NCI-H774 (cell line): ENCODE results near the gene RRP9.
"Not testable (repeated sequence)": the region's sequence is repeated elsewhere in the genome, so short reads cannot be mapped to it uniquely, and the experiment has no call there.

ENCODE experiments used
- DNase-seq: peaks from one replicate; lab custom pipeline; 2025; lab: John Stamatoyannopoulos, UW

The RRP9 gene

GRCh38 chr3:51938780-51939425 lies 2.8 kb downstream of the RRP9 start:
- no peak for DNase-seq

DNA sequence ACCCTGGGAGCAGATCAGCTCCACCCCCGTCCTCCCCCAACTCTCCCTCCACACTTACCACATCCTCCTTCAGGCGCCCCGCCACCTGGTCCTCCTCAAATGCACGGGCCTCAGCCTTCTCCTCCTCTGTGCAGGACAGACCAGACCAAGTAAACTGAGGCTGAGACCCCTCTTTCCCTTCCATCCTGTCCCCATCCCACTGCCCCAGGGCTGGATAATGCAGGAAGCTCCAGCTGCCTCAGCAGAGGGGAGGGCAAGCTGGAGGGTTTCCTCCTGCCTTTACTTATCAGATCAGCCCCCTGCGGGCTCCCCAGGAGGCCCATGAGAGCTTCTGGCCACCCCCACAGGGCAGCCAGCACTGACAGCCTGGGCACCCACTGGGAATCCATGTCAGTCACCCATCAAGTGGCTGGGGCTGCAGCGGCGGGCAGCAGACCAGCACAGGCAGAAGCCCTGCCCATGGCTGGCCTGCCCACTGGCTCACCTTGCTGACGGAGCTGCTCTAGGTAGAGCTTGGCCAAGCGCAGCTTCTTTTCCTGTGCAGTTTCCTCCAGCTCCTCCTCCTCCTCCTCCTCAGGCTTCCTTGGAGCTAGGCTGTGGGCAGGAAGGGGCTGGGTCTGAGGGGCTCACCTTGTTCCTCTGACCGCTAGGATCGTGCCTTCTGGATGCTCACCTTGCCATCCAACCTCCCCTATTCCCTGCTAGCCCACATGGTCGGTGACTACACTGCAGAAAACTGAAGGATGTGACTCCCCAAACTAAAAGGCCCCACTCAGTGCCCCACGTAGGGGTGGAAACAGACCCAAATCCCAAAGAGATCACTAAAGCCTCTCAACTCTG lies 3.9 kb downstream of the RRP9 start:
- no peak for DNase-seq

- no peak for DNase-seq
Observed at GRCh38 chr3:51937014-51937413, 4.7 kb downstream of the RRP9 start.

DNA sequence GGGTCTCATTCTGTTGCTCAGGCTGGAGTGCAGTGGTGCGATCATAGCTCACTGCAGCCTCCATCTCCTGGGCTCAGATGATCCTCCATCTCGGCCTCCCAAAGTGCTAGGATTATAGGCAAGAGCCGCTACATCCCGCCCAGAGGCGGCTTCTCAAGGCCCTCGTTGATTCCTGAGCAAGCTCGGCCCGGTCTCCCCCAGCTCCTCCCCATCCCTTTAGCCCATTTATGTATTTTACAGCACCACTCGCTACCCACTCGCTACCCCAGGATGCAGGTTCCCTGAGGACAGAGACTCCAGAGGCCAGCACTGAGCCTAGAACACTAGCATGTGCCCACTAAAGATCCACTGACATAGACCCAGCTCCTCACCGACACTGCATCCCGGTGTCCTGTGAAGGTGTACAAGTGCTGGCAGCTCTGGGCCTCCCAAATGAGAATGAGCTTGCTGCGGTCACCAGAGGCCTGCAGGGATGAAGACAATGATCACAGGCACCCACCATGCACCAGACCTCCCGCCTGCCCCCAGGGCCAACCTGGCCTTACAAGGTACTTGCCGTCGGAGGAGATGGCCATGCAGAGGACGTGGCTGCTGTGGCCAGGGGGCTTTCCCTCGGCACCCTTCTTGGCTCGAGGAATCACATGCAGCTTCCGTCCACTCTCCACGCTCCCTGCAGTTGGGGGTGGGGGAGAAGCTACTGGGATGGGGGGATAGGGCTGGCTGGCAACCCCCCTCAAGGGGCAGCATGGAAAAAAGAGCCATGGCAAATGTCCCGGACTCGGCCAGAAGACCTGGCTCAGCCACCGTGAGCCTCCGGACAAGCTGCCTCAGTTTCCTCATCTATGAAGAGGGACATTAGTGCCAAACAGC lies 5.6 kb downstream of the RRP9 start:
- no peak for DNase-seq

- DNase-seq, result no peak
Observed at GRCh38 chr3:51934991-51935885, 6.5 kb downstream of the RRP9 start.

DNA sequence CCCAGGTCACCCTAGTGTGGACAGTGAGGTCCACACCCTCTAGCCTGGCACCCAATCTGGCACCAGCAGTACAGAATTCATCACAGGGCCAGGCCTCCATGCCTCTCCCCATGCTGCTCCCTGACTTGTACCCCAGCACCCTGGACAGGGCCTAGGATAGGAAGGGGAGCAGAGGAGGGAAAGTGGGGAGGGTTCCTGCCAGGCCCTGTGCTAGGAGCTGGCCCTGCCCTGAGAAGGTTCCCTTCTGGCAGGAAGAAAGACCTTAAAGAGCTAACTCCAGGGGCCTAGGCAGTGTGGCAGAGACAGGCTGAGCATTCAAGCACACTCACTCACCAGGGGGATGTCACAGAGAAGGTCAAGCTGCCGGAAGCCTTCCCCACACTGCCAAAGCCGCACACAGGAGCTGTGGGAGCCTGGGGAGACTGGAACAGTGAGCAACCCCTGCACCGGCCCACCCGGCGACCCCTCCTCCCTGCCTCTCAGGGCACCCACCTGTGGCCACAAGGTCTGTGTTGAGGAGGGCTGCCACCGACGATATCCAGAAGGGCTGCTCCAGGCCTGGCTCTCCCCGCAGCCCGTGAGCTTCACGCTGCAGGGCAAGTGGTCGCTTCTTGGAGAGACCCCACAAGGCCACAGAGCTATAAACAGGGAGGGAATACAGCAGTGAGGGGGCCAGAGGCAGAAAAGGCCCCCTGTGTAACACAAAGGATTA lies 7.4 kb downstream of the RRP9 start:
- DNase-seq, result no peak

DNA sequence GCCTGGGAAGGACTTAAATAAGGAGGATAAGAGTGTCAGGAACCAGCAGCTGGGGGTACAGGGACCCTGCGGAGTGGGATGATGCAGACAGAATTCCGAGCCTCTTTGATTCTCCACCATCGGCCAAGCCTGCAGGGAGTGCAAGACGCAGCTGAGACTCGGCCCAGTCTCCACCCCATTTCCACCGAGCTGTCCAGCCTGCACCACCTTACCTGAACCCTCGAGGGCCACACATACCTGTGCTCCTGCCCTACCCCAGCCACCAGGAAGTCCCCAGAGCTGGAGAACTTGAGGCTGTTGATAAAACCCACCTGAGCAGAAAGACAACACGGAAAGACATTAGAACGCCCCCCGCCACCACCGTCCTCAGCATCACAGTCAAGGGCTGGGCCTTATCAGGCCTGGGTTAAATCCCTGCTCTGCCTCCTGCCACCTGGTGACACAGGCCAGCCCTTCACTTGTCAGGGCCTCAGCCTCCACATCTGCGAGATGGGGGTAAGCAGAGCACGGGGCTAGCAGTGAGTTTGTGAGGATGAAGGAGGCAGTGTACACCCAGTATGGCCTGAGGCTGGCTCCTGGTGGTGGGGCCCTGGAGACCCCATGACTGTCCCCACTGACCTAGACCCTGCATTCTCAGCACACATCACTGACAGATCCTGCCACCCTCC lies 8.1 kb downstream of the RRP9 start:
- DNase-seq, result no peak

- DNase-seq, result no peak
Observed at GRCh38 chr3:51932471-51933370, 9.0 kb downstream of the RRP9 start.

DNA sequence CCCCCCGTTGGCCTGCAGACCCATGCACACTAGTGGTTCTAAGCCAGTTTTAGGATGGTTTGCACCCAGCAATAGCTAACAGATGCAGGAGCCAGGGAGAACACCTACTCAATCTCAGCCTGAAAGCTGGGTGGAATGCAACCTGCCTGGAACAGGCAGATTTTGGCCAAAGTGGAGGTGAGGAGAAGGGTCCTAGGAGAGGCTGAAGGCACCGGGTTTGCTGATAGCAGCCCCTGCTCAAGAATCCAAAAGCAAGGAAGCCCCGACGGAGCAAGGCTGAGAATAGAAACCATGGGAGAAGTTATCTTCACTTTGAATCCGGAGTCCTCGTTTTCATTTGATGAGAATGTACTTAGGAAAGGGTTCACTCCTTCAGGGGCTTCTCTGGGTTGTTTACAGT lies 9.9 kb downstream of the RRP9 start:
- no peak for DNase-seq

DNA sequence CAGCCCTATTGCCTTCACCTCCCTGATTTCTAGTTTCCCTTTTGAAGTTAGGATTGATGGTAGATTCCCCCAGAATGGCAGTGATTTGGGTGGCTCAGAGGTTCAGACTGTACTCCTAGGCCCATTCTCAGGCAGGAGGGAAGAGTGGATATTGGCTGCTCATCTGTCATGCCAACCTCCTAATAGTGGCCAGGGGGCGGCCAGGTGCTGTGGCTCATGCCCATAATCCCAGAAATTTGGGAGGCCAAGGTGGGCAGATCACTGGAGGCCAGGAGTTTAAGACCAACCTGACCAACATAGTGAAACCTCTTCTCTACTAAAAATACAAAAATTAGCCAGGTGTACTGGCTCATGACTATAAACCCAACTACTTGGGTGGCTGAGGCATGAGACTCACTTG lies 11.3 kb downstream of the RRP9 start:
- DNase-seq, result no peak

- DNase-seq, result no peak
Observed at GRCh38 chr3:51929420-51930003, 12.2 kb downstream of the RRP9 start.

DNA sequence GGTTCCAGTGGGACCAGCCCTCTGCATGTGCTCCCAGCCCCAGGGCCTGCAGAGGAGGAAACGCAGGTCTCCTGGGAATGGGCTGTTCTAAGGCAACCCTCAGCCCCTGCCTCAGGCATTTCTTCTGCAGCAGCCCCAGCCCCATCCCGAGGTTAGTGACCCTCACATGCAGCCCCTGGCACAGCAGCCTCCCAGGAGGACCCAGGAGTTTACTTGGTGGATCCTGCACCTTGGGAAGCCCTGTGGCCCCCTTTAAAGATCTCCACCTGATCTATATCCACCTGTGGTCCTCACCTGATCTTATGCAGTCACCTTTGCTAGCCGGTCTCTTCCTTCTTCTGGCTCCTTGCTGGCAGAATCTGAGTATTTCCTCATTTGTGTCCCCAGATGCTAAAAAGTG lies 12.7 kb downstream of the RRP9 start:
- DNase-seq, result not testable (repeated sequence)

DNA sequence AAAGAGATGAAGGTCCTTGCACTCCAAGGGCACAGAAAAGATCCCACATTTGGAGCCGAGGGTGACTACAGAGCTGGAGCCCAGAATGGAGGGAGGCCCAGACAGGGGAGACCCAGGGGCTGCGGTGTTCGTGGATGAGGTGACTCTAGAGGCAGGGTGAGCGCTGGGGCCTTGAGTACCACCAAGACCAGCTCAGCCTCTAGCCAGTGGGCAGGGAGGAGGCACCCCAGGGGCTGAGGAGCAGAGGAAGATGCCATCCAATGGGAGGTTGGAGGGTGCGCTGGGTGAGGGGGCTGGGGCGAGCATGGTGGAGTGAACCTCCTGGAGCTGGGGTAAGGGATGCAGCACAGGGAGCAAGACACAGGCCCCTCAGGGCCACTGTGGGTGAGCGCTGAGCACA lies 13.3 kb downstream of the RRP9 start:
- no peak for DNase-seq

DNA sequence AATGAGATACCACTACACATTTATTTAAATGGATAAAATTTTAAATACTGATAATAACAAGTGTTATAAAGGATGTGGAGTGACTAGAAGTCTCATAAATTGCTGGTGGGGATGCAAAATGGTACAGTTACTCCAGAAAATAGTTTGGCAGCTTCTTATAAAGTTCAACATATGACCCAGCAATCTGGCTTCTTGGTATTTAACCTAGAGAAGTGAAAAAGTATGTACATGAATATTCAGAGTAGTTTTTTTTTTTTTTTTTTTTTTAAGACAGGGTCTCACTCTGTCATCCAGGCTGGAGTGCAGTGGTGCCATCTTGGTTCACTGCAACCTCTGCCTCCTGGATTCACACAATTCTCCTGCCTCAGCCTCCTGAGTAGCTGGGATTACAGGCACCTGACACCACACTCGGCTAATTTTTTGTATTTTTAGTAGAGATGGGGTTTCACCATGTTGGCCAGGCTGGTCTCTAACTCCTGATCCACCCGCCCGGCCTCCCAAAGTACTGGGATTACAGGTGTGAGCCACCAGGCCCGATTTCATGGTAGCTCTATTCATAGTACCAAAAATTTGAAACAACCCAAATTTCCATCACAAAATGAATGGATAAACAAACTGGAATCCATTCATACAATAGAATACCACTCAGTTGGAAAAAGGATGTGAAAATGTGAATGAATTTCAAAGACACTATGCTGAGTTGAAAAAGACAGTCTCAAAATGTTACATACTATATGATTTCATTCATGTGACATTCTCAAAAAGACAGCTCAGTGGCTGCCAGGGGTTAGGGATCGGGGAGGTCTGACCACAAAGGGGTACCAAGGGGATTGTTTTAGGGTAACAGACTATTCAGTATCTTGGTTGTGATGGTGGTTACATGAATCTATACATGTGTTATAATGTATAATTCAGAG lies 14.4 kb downstream of the RRP9 start:
- no peak for DNase-seq

GRCh38 chr3:51921081-51921578 lies 20.6 kb downstream of the RRP9 start:
- DNase-seq, result no peak

- DNase-seq, result no peak
Observed at GRCh38 chr3:51916418-51916817, 25.3 kb downstream of the RRP9 start.

- DNase-seq, result no peak
Observed at GRCh38 chr3:51908026-51908425, 33.7 kb downstream of the RRP9 start.
